NCI-H2227 treated with DMSO at 0.1 percent for 48 hours (cell line): ENCODE measurements around the gene AFF3.
"Not testable (repeated sequence)": the region's sequence is repeated elsewhere in the genome, so short reads cannot be mapped to it uniquely, and the experiment has no call there.

Experiments used
- DNase-seq: peaks from one replicate; lab custom pipeline; 2025; lab: John Stamatoyannopoulos, UW

AFF3 gene

DNA sequence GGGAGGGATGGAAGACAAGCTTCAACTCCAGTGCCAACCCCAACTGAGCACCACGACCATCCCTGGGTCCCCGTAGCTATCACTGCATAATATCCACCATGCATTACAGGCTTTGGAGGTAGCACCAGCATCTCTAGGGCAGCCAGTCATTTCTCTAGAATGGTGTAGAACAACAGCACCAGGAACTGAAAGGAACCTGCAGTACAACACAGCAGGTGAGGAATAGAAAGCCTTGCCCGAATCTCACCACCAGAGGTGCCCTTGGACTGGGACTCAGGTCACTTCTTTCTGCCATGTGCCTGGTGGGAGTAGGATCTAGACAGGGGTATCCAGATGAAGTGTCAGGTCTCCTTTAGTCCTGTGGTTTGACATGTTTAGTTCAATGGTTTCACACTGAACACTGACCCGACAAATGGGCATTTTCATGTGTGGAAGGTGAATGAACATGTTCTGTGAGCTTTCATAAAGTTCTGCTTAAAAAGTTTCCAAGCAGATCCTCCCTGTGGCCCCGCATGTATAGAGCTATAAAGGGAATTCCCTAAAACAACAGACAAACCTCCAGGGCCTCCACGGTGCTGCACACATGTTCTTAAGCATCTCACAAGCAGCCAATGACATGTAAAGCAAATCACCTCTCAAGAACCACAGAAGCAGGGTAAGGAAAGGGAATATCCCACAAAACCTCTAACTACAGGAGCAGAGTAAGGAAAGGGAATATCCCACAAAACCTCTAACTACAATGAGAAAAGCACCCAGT lies 208.3 kb downstream of the AFF3 start:
- DNase-seq: no peak

DNA sequence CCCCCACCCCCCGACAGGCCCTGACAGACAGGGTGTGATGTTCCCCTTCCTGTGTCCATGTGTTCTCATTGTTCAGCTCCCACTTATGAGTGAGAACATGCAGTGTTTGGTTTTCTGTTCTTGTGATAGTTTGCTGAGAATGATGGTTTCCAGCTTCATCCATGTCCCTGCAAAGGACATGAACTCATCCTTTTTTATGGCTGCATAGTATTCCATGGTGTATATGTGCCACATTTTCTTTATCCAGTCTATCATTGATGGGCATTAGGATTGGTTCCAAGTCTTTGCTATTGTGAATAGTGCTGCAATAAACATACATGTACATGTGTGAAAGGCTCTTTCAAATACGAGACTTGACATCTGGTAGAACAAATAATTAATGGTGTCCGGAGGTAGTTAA lies 208.9 kb downstream of the AFF3 start:
- not testable (repeated sequence) for DNase-seq

DNA sequence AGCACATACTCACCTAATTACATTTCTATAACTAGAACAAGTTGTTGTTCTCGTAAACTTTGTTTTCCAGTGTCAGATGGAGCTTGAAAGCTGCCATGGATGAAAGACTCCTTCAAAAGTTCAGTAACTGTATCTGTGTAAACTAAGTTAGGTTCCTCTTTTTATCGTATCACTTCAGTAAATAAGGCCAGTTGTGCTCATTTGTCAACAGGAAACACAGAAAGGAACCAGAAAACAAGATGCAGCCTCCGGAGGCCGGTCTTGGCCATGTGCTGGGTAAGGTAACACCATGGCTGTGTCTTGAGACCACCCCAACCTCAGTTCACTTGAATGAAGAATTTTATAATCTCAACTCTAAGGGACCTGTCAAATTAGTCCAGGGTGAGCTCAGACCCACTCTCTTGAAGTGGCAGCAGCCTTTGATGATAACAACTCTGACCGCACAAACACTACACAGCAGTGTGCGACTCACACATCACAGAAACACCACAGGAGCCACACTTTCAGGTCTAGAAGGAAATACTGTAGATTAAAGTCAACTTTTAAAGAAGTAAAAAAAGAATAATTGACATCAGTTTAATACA lies 213.8 kb downstream of the AFF3 start:
- DNase-seq: no peak

DNA sequence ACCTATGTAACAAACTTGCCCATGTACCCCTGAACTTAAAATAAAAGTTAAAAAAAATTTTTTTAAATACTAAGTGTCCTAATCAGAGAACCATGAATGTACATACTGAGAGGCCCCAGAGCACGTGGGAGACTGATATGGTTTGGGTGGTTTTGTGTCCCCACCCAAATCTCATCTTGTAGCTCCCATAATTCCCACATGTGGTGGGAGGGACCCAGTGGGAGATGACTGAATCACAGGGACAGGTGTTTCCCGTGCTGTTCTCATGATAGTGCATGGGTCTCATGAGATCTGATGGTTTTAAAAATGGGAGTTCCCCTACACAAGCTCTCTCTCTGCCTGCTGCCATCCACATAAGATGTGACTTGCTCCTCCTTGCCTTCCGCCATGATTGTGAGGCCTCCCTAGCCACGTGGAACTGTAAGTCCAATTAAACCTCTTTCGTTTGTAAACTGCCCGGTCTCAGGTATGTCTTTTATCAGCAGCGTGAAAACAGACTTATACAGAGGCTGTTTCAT lies 214.6 kb downstream of the AFF3 start:
- not testable (repeated sequence) for DNase-seq

DNA sequence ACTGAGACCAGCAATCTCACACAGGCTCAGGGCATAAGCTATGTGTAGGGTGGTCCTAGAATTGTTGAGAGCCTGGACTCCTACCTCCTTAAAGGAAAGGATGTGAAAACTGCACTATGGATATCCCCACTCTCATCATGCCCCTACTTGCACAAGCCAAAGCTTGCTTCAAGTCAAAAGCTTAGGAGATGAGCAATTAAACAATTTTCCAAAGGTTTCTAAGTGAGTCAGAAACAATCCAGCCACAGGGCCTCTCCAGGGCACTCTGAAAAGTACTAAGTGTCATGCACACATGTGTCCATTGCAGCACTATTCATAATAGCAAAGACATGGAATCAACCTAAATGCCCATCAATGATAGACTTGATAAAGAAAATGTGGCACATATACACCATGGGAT lies 215.4 kb downstream of the AFF3 start:
- DNase-seq: no peak

DNA sequence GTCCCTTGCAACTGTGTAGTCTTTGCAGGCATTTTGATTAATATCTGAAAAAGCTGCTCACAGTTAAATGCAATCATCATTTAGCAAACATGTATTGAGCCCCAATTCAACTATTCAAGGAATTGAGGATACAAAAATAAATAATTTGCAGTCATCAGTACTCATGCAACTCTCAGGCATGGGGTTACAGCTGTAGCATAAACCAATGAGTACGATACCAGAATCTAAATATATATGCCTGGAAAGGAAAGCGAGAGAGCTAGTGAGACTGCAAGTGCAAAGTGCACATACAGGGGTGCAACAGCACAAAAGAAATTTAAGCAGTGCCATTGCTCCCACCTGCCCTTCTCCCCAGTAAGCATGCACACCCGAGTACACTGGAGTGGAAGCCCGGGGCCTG lies 216.4 kb downstream of the AFF3 start:
- DNase-seq: no peak

DNA sequence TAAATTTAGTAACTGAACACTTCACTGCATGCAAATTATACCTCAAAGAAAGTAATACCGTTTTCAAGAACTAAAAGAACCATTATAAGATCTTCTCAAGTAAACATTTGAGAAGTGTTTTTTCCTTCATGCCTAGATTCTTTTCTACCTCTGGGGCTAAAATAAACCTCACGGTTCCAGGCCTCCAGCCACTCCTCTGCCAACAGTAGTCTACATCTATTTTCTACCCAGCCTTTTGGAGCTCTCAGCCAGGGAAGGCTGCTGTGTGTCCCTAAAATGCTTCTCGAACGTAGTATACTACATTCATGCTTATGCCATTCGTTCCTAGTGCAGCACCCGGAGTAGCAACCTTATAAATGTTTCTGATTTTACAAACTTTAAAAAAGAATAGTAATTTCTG lies 219.7 kb downstream of the AFF3 start:
- DNase-seq: no peak

DNA sequence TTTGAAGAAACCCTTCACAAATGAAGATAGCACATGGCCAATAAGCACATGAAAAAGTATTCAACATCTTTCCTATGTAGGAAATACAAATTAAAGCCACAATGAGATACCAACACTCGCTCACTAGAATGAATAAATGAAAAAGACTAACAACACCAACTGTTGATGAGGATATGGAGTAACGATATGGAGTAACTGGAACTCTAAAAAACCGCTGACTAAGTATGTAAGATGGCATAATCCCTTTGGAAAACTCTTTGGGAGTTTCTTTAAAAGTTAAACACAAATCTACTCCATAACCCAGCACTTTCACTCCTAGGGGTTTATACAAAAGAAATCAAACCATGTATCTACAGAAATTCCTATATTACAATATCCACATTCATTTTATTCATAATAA lies 220.5 kb downstream of the AFF3 start:
- DNase-seq: no peak

DNA sequence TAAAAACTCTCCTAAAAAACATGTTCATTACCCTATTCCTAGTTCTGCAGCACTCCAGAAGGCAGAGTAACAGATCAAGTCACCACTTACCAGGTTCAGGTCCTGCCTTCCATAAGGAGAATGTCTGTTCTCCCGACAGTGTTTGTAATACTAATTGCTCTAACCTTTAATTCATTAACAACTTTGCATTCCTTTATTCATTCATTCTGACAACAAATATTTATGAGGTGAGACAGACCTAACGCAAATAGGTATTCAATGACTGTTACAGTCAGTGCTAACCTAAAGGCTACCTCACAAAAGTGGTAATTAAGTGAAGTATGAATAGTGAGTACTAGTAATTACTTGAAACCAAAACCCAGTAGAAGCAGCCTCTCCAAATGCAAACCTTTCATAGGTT lies 224.0 kb downstream of the AFF3 start:
- DNase-seq: no peak

DNA sequence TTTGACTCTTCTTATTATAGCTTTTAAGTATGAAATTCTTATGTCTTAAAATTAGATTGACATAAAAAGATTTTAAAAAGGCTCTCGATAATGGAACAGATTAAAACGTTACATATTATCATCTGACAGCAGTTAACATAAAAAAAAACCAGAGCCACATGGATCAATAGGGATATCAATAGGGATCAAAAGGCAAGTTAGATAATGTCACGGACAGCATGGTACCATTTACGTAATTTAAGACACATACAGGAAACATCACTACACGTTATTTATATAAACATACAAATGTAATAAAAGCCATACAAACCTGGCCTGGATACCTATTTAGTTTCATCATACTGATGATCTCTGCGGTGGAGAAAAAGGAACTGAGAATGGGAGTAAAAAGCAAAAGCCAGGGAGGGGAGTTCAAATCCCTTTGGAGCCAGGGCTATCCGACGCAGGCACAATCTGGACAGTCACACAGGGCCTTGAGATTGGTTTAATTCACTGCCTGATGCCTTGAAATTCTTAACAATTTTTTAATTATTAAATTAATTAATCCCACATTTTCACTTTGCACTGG lies 227.2 kb downstream of the AFF3 start:
- DNase-seq: no peak

DNA sequence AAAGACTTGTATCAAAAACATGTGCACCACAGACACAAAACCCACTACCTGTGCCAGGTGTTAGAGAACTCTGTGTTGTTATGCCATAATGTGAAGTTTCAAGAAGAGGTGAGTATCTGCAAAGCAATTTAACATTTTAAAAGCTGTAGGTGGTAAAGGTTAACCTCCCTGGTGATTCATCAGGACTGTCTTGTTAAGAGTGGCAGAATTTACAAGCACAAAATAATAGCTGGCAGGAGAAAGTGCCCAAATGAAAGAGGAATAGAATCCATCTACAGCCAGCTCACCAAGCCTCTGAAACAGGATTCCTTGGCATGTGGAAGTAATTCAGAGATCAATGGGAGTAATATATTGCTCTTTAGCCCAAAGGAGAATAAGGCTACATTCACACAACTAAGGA lies 230.7 kb downstream of the AFF3 start:
- DNase-seq: no peak

DNA sequence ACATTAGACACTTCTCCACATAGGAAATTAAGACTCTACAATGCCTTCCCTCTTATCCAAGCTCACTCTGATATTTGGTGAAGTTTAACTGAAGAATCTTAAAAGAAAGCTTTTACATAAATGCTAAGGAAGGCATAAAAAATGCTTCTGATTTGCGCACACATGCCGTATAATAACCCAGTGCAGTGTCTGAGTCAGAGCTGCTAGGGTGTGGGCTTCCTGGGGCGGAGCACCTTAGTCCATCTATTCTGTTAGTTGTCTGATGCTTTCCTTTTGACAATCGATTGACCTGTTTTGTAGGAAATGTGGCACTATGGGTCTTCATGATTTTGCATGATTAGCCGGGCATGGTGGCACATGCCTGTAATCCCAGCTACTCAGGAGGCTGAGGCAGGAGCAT lies 231.5 kb downstream of the AFF3 start:
- no peak for DNase-seq

DNA sequence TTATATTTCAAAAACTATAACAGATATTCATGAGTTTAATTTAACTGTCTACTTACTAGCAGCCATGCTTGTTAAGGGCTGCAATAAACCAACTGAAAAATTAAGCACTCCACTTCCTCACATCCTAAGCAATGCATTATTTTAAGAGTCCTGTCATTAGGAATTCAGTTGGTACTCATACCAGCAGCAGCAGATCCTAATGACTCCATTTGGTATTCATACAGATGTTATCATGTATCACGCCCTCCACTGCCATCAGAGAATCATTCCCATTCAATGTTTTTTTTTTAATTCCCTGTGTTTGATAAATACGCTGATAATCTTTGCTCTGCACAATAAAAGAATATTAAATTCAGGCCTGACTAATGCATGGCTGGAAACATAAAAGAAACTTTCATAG lies 236.8 kb downstream of the AFF3 start:
- no peak for DNase-seq

DNA sequence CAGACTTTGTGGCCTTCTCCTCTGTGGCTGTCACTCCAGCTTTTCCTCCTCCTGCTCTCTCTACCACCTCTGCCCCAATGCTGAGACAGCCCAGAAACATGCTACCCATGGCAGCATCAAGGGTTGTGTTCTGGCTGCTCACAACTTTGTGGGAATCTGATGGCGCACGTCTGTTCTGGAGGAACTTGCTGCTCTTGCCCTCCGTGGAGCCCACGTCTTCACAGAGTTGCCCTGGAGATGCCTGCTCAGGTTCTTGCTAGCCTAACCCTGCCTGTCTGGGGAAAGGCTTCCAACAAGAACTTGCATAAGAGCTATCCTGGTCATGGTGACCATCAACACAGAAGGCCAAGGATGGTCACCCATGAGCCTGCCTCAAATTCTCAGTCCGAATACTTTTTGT lies 237.4 kb downstream of the AFF3 start:
- no peak for DNase-seq

DNA sequence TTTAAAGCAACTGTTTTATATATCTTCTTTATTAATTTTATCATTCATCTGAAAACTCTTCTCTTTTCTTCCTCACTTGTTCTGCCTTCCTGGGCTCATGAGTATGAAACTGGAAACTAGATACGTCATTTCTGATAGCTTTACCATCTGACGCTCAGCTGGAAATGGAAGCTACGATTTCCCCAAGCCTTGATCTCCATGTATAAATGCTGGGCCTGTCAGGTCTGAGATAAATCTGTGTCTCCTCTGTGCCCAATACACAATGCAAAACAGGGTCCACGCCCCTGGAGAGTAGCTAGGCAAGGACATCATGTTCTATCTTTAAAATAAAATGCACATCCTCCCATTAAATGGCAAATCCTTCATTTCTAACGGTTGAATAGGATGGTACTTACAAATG lies 238.4 kb downstream of the AFF3 start:
- no peak for DNase-seq

DNA sequence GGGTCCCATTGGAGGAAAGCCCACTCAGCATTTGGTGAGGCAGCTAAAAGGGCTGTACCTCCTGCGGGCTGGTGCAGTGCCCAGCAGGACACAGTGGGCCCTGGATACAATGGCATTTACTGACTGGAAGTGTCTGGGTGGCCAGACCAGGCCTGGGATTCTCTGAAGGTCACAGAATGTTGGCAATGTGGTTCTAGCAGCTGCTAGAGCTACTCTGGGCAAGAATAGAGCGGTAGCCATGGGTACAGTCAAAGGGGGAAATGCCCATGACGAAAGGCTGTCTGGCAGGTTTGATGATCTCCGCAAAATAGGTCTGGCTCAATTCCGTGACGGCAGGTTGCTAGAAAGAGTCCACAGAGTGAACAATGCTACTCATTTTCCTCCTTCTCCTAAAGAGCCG lies 241.8 kb downstream of the AFF3 start:
- no peak for DNase-seq

DNA sequence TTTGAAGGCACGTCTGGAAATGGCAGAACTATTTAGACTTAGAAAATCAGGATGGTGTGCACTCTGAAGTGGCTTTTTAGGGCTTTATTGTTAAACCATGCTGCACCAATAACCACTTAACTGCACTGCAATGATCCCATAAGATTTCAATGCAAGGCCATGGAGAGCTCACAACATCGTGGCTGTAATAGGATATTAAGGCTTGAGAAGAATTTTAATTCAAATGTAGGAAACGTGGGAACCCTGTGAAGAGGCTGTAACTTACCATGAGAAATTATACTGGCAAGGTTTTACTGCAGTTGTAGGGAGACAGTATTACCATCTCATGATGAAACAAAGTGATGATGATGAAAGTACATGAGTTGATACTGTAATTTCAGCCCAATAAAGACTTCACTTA lies 242.5 kb downstream of the AFF3 start:
- DNase-seq: no peak

DNA sequence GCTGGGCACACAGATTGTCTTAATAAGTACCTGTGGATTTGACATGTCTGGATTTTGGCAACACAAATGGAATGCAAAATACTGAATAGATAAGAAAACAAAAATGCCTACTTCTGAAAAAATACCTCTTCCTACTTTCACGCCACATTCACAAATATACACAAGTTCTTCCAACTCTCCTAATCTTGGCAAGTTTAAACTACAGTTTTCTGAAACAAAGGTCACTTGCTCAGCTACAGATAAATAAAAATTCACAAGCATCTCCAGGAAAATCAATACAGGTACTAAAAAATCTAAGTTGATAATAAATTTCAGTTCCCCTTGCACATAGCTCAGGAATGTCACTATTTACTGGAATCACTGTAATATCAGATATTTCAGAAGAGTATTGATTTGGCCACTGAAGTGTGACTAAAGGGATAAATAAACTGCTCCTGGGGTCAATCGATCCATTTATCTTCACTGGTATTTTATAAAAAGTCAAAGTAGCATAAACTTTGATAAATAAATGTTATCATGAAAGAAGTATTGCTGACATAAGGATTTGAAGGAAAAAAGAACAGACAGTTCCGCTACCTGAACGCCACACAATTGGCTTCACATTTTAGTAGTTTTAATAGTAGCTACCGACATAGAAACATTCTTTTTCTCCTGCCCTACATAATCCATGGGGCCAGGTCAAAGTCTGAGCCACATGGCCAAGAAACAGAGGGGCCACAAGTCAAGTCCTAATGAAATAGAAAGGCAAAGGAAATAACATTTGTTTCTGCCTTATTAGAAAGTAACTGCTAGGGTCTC lies 243.1 kb downstream of the AFF3 start:
- no peak for DNase-seq

DNA sequence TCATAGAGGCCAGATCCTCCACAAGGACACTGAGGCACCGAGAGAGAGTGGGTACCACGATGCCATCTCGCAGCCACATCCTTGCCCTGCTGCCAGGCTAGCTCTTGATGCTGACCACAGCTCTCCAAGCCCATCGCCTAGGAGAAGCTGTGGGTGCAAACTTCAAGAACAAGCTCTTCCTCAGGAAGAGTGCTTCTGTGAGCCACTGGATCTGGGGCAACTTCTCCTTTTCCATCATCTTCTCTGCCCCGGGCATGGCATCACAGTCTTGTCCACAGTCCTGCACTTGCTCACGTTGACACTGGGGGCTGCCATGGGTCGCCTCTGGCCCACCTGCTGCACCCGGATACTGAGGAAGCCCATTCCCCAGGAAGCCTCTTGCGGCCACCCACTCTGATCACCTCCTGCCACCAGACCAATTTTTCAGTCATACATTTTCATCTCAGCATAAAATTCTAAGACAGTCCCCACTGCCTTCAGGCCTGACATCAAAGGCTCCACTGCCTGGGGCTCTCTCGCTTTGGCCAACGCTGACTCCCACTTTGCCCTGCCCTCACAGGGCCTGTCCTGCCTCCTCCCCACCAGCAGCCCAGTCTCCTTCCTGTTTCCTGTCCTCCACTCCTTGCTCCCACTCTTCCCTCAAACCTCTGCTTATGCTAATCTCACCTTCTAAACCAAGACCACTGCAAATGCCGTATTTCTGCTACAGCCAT lies 243.9 kb downstream of the AFF3 start:
- DNase-seq: no peak

DNA sequence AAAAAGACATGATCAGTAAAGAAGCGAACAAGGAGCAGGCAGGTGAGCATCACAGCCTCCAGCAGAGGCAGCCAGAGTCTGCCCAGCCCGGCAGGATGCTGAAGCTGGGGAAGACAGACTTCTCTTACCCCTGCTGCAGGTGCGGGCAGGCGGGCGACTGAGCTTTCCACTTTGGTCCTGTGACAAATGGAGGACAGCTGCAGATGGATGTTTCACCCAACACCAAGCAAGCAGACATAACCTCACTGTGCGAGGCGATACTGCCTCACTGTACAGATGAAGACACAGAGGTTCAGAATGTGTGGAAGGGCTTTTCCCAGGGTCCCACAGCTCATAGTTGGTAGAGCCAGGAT lies 251.0 kb downstream of the AFF3 start:
- no peak for DNase-seq

DNA sequence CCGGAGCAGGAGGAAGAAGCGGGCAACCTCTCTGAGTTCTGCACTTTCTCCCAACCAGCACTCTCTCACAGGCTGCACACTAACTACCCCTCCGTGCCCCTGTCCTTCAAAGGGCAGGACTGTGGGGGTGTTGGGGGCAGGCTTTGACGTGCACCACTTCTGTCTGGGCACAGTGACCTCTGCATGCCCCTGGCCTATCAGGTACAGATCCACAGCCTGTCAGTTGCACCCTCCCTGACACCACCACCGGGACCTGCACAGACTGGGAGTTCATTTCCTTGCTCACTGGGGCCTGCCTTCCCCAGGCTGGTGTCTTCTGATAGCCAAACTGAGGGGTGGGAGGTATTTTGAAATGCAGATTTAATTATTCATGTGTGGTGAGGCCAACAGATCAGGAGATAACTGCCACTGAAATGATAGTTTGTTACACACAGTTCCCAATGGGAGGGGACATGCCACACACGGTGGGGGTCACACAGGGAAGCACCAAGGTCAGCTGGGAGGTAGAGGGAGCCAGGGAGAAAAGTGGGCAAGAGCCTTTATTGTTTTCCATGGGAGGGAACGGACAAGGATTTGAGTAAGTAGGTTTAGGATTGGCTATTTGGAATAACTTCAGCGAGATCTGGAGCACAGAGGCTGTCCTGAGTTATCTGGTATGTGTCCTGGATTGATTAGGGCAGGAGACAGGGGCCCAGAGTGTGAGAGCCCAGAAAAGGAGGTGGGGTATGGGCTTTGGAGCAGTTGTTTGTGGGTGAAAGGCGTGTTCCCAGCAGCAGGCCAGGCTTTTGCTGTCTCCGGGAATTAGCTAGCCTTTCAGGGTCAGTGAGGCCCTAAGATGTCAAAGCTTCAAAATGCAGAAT lies 251.6 kb downstream of the AFF3 start:
- no peak for DNase-seq
